Heart left ventricle (tissue), 16 donors: ENCODE measurements around the gene SLC7A6. TPM values are rescaled to one million over a fixed set of nuclear protein-coding genes. Genes with fewer than 3 reads are reported as not detected.

ENCODE experiments used
- ATAC-seq, 4 donors: fragments of 200-7000 bp; cut with Tn5 transposase; one replicate each; pipeline ENCODE4 v1.9.1; 2020 to 2022; ENCODE audit warnings: moderate library complexity in 4 of 4, mild to moderate bottlenecking in 3 of 4, moderate number of reproducible peaks in 1 of 4
- DNase-seq, 5 donors: peaks; one replicate each; pipeline ENCODE4 v3.0.0-alpha.2; 2020
- H3K27ac ChIP-seq, 12 donors: fragments of 200-600 bp; sonication (generic) in 4 of 12; one replicate each; pipeline versions ENCODE4 v1.5.0 to v1.8.0; 2016 to 2022; ENCODE audit warnings: mild to moderate bottlenecking in 2 of 12
- H3K27me3 ChIP-seq, 9 donors: fragments of 200-600 bp; sonication (generic) in 2 of 9; one replicate each; pipeline versions ENCODE4 v1.5.1 to v1.8.0; 2016 to 2022; ENCODE audit warnings: mild to moderate bottlenecking in 3 of 9
- H3K36me3 ChIP-seq, 9 donors: fragments of 200-600 bp; sonication (generic) in 2 of 9; one replicate each; pipeline versions ENCODE4 v1.5.0 to v1.8.0; 2018 to 2022; ENCODE audit warnings: mild to moderate bottlenecking in 2 of 9
- H3K4me1 ChIP-seq, 12 donors: fragments of 200-600 bp; sonication (generic) in 4 of 12; one replicate each; pipeline versions ENCODE4 v1.5.0 to v1.8.0; 2016 to 2022; ENCODE audit warnings: mild to moderate bottlenecking in 3 of 12
- H3K4me3 ChIP-seq, 12 donors: fragments of 200-600 bp; sonication (generic) in 4 of 12; one replicate each; pipeline versions ENCODE4 v1.5.0 to v1.8.0; 2017 to 2022; ENCODE audit warnings: mild to moderate bottlenecking in 9 of 12, moderate library complexity in 4 of 12
- H3K9me3 ChIP-seq, 12 donors: fragments of 200-600 bp; sonication (generic) in 4 of 12; one replicate each; pipeline versions ENCODE4 v1.5.0 to v1.8.0; 2016 to 2022; ENCODE audit warnings: mild to moderate bottlenecking in 1 of 12
- POLR2A ChIP-seq, 2 donors: fragments of 450-650 bp; IDR thresholded peaks; one replicate each; pipeline ENCODE4 v1.6.1; 2017; ENCODE audit warnings: antibody characterized with exemption in 2 of 2, mild to moderate bottlenecking in 2 of 2, moderate library complexity in 2 of 2
- WGBS, 4 donors: extraction: QIAGEN DNeasy Blood & Tissue Kit in 2 of 4; methylation state at CpG; one replicate each; pipeline versions ENCODE4 v1.1.5 to v1.1.7; 2013 to 2018; 5-methylcytosine and 5-hydroxymethylcytosine counted together
- intact Hi-C, 10 donors: fragments of 100-400 bp; cut with DNase I; formaldehyde crosslinking; loops; one replicate each; pipeline versions ENCODE4 v1.11.1 to v1.14.2; 2022
- long read RNA-seq, 3 donors: library from polyadenylated mRNA; unstranded; transcript quantifications; one replicate each; pipeline ENCODE4 v2.0.0, GENCODE V29; 2020 to 2021
- polyA plus RNA-seq, 2 donors: library from polyadenylated mRNA; stranded (reverse); fragments of 200-250 nt; gene quantifications; one replicate each; pipeline ENCODE4 v1.2.3, GENCODE V29; 2013
- total RNA-seq, 9 donors: library from RNA; depleted of rRNA in 2 of 9; stranded (reverse); fragments of >200 nt in 2 of 9; fragmentation: NEBNext Ultra II Directional in 3 of 9; extraction: Animal tissue kit (Norgen Biotek cat#: 25700) in 3 of 9; gene quantifications; one replicate each; pipeline versions ENCODE4 v1.1.0 to v1.2.4, GENCODE V29; 2016 to 2023
- TF ChIP-seq, protein P1 (sequence below), 12 donors: fragments of 200-600 bp; sonication (generic) in 4 of 12; IDR thresholded peaks; one replicate each; pipeline versions ENCODE4 v1.5.0 to v1.8.0; 2018 to 2022; ENCODE audit warnings: antibody characterized with exemption in 12 of 12, mild to moderate bottlenecking in 5 of 12
- donor health status: ischemic (EF 13 %, LVEDD 7.1; RV severe dilation, severe dysfunction).
- donor health status: healthy with polysubstance abuse.
- donor health status: DM: no; HTN: yes; CAD: no.
- donor health status: DM: no; HTN: no; CAD: no.
- donor health status: ischemic (EF 25% LVEDD 6.9; RV normal size, moderate dysfunction).
- donor health status: ischemic (EF 25% LVEDD 5.7; RV mildly dilated, moderate dysfunction).
- donor health status: healthy.
- donor health status: DM: yes; HTN: yes; CAD: no.
- donor health status: ischemic (EF 35%, LVEDD 5.7; RV mildly dilated, moderate dysfunction).
- donor health status: nonischemic (EF 11% LVEDD 7.7; RV severe dilation, severe dysfunction).
- donor health status: DM: yes; HTN: yes; CAD: no.
- donor health status: PGD.
- donor health status: ischemic (EF 29% LVEDD 5.4; RV normal size, mild dysfunction).
- donor health status: nonischemic (EF 23%, LVEDD 6.1; RV moderate dilation, normal function).

The SLC7A6 gene
- total RNA-seq, result 10 to 100 TPM; 32.7 to 76.0 (median 45.1) TPM
- polyA plus RNA-seq, result 10 to 100 TPM; 45.6 to 50.5 TPM
- long read RNA-seq, donor 1, full-length matches to known transcripts, result 2 of 33 reads
- long read RNA-seq, donor 1, partial matches to known transcripts, result 21 of 33 reads
- long read RNA-seq, donor 1, other reads (novel, unspliced or antisense), result 10 of 33 reads
- long read RNA-seq, donor 2, full-length matches to known transcripts, result 8 of 59 reads
- long read RNA-seq, donor 2, partial matches to known transcripts, result 27 of 59 reads
- long read RNA-seq, donor 2, other reads (novel, unspliced or antisense), result 24 of 59 reads
- long read RNA-seq, donor 3, full-length matches to known transcripts, result 4 of 35 reads
- long read RNA-seq, donor 3, partial matches to known transcripts, result 9 of 35 reads
- long read RNA-seq, donor 3, other reads (novel, unspliced or antisense), result 22 of 35 reads

DNA sequence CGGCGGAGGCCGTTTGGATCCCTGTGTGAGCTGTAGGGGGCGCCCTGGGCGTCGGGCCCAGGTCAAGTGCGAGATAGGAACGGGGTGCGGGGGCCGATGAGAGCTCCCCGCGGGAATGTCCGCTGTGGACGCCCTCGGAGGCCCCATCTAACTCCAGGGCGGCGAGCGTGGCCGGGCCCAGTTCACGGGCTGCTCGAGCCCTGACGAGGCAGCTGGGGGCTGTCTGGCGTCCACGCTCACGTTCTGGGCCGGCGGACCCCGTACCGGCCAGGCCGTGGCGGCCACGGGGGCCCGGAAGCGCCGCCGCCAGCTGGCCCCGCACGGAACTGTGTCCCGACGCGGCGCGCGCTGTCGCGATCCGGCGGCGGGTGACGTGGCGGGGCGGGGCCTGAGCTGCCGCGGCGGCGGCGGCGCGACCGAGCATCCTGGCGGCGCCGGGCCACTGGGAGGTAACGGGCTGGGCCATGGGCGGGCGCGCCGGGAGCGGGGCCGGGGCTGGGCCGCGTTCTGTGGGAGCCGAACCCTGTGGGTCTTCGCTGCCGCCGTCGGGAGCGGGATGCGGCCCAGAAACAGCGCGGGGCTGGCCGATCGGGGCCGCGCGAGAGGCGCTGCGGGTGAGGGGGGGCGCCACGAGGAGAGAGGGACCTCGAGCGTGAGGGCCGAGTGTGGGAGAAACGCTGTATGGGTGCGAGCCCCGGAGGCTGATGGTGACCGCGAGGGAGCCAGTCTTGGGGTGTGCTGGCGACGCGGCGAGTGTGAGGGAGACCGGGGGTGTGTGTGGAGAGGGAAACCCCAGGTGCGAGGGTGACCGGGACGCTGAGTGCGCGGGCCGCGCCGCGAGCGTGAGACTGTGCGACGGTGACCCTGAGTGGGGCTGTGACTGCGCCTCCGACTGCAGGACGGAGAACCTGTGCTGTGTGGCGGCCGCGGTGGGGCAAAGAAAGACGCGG, at the start of gene SLC7A6:
SLC7A6 (plus strand) TSS at position 399 of the 950 bp plus-strand sequence. CDS start 10,201 bp downstream, outside the sequence.
- peak; percentile 73 to 86 for TF ChIP-seq POLR2A (IDR thresholded peaks at IDR 0.05)
- TF ChIP-seq, protein P1, sequence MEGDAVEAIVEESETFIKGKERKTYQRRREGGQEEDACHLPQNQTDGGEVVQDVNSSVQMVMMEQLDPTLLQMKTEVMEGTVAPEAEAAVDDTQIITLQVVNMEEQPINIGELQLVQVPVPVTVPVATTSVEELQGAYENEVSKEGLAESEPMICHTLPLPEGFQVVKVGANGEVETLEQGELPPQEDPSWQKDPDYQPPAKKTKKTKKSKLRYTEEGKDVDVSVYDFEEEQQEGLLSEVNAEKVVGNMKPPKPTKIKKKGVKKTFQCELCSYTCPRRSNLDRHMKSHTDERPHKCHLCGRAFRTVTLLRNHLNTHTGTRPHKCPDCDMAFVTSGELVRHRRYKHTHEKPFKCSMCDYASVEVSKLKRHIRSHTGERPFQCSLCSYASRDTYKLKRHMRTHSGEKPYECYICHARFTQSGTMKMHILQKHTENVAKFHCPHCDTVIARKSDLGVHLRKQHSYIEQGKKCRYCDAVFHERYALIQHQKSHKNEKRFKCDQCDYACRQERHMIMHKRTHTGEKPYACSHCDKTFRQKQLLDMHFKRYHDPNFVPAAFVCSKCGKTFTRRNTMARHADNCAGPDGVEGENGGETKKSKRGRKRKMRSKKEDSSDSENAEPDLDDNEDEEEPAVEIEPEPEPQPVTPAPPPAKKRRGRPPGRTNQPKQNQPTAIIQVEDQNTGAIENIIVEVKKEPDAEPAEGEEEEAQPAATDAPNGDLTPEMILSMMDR (IDR thresholded peaks at IDR 0.05), result peak; percentile 57 to 90 (median 76)
- Histone ChIP-seq H3K27ac (peak within 1 kb of the TSS; percentile 86 to 100 (median 98)), H3K36me3 (peaks cover 0 to 29% (median 16%) of the 10 kb centered on the region in 9 donors), H3K9me3 (no peaks in the 10 kb centered on the region), H3K27me3 (no peaks in the 10 kb centered on the region), H3K4me3 (peak within 1 kb of the TSS; percentile 53 to 97 (median 90)), H3K4me1 (peaks cover 0 to 74% (median 45%) of the 10 kb centered on the region in 12 donors)
- DNase-seq (peak; percentile 78 to 90 (median 84)), ATAC-seq (peak; percentile 21 to 80 (median 69))
- 0 to 1% (median 0%) methylated on average over 31 to 123 of the region's 123 CpGs for WGBS, 4 donors
- intact Hi-C loops, result loop anchor here (1.0 to 5.0 kb wide), 8 partner anchors 20 to 63 kb away; partner anchors contain the start of genes PRMT7 (in 9 of the 10) and SLC7A6OS (in 9 of the 10)

DNA sequence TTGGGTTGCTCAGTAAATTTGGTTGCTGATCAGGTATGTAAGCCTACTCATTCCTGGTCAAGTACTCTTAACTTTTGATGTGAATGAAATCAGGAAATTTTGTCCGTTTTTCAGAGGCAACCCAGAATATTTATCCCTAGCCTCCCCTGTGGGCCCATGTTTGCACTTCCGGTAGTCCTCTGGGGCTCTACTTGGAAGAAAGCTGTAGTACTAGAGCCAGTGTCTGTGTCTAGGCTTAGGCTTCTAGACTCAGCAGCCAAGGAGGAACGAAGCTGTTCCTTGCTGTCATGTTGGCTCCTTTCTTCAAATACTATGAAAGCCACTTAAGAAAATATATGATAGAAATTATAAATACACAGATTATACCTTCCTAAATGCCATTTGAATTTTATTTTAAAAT, 49.6 kb upstream of the SLC7A6 start:
- WGBS, 4 donors, result 60 to 77% (median 68%) methylated on average over 3 of the region's 3 CpGs
- Histone ChIP-seq H3K4me3 (no peak overlapping the region), H3K4me1 (peaks cover 0 to 7% (median 0%) of the 10 kb centered on the region in 12 donors), H3K9me3 (no peaks in the 10 kb centered on the region), H3K27me3 (no peaks in the 10 kb centered on the region), H3K36me3 (peaks cover 0 to 20% (median 3%) of the 10 kb centered on the region in 9 donors), H3K27ac (peak overlapping the region in 1 of 12 donors; percentile 10)
- ATAC-seq (peak in 1 of 4 donors; percentile 59), DNase-seq (no peak)
- intact Hi-C loops, result no loop called here
- TF ChIP-seq, protein P1 (IDR thresholded peaks at IDR 0.05), result no peak
- no peak for TF ChIP-seq POLR2A (IDR thresholded peaks at IDR 0.05)

DNA sequence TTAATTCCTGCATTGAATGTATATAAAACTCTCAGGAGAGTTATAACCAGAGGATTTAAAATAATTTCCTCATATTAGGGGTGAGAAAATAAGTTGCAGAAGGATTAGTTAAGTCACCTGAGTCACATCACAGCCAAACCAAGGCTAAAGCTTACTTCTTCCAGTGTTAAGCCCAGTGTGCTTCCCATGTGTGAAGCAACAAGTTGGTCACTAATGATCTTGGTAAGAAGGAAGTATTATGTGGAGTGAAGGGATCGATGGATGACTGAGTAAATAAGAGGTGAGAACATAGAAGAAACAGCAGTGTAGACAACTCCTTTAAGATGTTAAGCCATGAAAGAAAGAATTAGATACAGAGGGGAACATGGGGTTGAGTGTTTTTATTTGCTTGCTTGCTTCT, 49.0 kb upstream of the SLC7A6 start:
- intact Hi-C loops, result no loop called here
- ATAC-seq, result no peak
- TF ChIP-seq POLR2A (IDR thresholded peaks at IDR 0.05), result no peak
- TF ChIP-seq, protein P1 (IDR thresholded peaks at IDR 0.05), result no peak
- no peaks in the 10 kb centered on the region for H3K9me3 ChIP-seq
- 96 to 99% (median 96%) methylated on average over 1 of the region's 1 CpG for WGBS, 4 donors
- peaks cover 0 to 7% (median 0%) of the 10 kb centered on the region in 12 donors for H3K4me1 ChIP-seq
- no peak overlapping the region for H3K27ac ChIP-seq
- H3K4me3 ChIP-seq, result no peak overlapping the region
- H3K27me3 ChIP-seq, result no peaks in the 10 kb centered on the region
- peaks cover 0 to 21% (median 3%) of the 10 kb centered on the region in 9 donors for H3K36me3 ChIP-seq
- DNase-seq, result no peak
